Body of pancreas (tissue), 4 donors: ENCODE measurements around the gene FXYD7.

Source experiments
- POLR2A ChIP-seq, 3 donors: fragments of 450-650 bp; IDR thresholded peaks; one replicate each; pipeline ENCODE4 v1.6.1; 2016; ENCODE audit warnings: antibody characterized with exemption in 3 of 3, mild to moderate bottlenecking in 2 of 3
- TF ChIP-seq, protein P1 (sequence below), 7 experiments: fragments of 450-650 bp in 4 of 7; fragments of 200-600 bp in 3 of 7; sonication (generic) in 3 of 7; IDR thresholded peaks; one replicate each; pipeline ENCODE4 v1.5.1; 2016 to 2019; ENCODE audit warnings: antibody characterized with exemption in 7 of 7

DNA sequence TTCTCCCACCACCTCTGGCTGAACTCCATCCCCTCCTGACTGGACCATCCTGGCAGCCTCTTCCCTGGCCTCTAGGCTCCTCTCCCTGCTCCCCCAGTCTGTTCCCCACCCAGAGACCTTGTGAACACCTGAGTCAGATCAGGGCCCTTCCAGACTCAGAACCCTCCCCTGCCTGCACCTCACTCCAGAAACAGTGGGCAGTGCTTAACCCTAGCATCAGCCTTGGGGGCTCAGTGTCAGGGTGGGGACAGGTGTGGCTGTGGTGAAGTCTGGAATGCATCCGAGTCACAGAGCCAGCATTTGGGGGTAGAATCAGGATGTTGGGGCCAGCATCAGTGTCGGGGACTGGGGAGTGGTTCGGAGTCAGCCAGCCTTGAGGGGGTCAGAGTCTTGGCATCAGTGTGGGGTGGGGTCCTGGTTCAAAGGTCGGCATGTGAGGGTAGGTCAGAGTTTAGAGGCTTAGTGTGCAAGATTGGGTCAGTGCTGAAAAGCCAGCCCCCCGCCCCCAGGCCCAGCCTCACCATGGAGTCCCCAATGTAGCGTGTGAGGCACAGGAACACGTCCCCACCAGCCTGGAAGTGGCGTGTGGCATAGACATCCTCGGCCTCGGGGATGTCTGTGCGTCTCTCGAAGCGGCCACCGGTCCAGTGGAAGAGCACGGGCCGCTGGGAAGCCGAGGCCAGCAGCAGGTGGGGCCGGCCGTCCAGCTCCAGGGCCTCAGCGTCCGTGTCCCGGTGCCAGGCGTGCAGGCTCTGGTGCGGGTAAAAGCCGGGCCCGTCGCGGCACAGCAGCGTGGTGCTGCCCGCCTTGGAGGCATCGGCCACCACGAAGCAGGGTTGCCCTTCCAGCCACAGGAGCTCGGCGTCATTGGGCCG lies 17.1 kb upstream of the FXYD7 start:
- TF ChIP-seq, protein P1, sequence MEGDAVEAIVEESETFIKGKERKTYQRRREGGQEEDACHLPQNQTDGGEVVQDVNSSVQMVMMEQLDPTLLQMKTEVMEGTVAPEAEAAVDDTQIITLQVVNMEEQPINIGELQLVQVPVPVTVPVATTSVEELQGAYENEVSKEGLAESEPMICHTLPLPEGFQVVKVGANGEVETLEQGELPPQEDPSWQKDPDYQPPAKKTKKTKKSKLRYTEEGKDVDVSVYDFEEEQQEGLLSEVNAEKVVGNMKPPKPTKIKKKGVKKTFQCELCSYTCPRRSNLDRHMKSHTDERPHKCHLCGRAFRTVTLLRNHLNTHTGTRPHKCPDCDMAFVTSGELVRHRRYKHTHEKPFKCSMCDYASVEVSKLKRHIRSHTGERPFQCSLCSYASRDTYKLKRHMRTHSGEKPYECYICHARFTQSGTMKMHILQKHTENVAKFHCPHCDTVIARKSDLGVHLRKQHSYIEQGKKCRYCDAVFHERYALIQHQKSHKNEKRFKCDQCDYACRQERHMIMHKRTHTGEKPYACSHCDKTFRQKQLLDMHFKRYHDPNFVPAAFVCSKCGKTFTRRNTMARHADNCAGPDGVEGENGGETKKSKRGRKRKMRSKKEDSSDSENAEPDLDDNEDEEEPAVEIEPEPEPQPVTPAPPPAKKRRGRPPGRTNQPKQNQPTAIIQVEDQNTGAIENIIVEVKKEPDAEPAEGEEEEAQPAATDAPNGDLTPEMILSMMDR (IDR thresholded peaks at IDR 0.05), result no peak
- no peak for TF ChIP-seq POLR2A (IDR thresholded peaks at IDR 0.05)
